HG02943 (cell line): Measurements from ENCODE around the gene FUT9.

Experiments used
- ATAC-seq: cut with Tn5 transposase; IDR thresholded peaks from one replicate; pipeline ENCODE4 v1.9.1; 2021; ENCODE audit warnings: mild to moderate bottlenecking, low read depth, moderate library complexity; ENCODE audit not compliant: unreplicated experiment

The FUT9 gene

DNA sequence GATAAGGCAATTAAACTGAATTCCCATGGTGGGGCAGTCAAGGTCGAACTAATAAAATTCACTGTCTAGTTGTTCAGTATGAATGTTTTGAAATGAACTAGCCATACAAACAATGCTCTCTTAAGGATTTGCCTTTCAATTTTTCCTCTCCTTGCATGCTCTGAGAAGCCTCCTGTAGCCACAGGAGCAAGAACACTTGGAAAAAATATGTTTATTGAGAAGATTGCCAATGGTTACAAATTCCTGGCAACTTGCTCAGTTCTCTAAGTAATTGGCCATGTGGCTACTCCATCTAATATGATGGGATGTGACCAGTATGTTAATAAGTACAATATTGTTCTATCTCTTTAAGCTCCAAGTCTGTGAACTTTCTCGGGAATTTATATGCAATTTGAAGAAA lies 49.4 kb downstream of the FUT9 start:
- ATAC-seq: no peak

DNA sequence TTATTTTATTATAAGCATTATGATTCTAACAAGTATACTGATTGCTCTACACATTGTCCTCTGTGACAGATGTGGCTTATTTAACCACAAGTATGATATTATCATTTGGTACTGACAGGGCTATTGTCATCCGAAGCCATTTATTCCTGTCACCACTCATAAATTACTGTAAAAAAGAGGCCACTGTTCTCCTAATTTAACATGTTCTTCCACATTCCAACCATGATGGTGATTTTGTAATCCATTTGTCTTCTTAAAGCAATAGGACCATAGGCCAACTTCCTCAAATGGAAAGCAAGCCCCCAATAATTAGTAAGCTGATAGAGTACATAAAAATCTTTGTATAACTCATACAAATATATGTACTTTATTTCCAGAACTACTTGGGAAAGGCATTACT lies 50.6 kb downstream of the FUT9 start:
- ATAC-seq: no peak

DNA sequence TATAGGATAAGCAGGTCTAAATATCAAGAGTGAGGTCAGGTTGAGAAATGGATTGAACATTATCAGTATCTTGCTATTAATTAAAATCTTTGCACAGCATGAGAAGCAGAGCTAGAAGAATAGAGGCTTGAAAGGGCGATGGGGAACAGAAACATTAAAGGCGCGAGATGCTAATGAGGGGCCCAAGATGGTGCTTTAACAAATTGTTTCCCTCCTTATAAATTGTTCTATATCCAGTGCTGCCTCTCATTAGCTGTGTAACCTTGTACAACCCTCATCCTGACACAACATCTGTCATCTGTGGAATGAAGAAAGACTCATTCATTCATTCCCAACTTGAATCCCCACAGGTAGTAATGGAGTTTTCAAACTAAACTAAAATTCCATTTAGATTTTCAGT lies 57.8 kb downstream of the FUT9 start:
- no peak for ATAC-seq

DNA sequence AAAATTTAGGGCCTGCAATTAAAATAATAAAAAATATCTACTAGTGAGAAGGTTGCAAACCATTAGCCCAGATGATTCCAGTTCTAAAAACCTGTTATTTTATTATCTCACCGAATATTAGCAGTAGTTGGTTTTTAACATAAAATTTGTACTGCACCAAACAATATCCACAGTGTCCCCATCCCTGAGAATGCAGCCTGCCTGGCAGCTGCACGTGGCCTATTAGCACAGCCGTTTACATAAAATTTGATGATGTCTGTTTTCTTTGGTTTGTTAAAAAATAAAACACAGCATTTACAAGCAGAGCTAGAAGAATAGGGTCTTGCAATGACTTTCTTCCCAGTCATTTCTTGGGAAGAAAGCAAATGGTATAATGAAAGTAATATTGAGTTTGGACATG lies 58.2 kb downstream of the FUT9 start:
- no peak for ATAC-seq

- no peak for ATAC-seq
Measured at GRCh38 chr6:96075826-96076225, 60.1 kb downstream of the FUT9 start.

DNA sequence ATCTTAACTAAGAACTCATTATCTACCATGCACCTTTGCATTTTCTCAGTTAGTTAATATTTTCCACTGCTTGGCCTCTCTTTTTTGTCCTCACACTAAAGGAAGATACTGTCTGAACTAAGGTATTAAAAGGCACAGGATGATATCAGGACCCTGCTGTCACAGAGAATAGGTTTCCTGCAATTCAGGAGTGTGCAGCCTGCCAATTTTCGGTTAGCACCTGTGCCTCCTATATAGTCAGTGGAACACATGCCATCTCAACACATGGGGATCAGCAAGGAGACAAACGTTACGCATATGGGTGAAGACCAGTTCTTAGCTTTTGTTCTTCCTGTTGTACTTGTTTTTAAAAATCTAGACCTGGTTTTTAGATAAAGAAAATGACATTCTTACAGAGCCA lies 71.0 kb downstream of the FUT9 start:
- no peak for ATAC-seq

DNA sequence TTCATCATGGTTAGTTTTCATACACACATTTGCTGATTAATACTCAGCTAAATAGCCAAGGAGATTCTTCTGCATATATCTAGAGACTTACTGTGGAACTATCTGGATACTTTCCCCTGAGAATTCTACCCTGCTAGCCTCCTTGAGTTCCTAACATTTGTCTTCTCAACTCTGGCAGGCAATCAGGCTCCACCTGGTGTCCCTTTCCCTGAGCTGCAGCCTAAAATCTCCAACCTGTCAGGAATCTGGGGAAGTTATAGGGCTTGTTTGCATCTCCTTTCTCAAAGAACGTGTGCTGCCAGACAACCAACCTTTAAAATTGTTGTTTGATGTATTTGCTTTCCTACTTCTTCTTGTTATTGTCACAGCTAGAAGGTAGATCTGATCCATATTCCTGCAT lies 73.4 kb downstream of the FUT9 start:
- ATAC-seq: no peak

DNA sequence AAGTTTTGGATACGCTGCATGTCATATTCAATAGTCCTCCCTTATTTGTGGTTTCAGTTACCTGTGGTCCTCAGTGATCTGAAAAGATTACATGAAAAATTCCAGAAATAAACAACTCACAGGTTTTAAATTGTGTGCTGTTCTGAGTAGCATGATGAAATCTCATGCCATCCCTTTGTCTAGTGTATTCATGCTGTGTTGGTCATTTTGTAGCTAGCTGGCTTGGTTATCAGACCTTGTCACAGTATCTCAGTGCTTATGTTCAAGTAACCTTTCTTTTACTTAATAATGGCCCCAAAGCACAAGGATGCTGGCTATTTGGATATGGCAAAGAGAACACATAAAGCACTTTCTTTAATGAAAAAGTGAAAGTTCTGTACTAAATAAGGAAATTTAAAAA lies 78.3 kb downstream of the FUT9 start:
- ATAC-seq: no peak

- no peak for ATAC-seq
Measured at GRCh38 chr6:96099069-96099468, 83.3 kb downstream of the FUT9 start.

GRCh38 chr6:96101564-96101963 lies 85.8 kb downstream of the FUT9 start:
- ATAC-seq: no peak

GRCh38 chr6:96104910-96105309 lies 89.1 kb downstream of the FUT9 start:
- no peak for ATAC-seq

- no peak for ATAC-seq
Measured at GRCh38 chr6:96110878-96111277, 95.1 kb downstream of the FUT9 start.

- no peak for ATAC-seq
Measured at GRCh38 chr6:96116674-96117073, 100.9 kb downstream of the FUT9 start.

DNA sequence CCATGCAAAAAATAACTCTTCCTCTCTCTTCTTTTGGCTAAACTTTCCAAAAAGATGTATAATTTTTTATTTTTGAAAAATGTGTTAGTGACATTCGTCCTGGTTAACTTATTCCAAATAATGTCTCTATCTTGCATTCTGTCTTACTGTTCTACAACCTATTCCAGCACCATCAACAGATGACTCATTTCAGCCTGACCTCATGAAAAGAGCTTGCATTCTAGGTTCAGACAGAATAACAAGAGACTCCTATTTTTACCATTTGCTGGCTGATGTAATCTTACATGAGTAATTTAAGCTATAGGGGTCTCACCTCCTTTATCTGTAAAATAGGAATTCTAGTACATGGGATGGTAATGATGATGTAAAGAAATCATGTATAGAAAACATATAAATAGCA lies 109.0 kb downstream of the FUT9 start:
- ATAC-seq: no peak

DNA sequence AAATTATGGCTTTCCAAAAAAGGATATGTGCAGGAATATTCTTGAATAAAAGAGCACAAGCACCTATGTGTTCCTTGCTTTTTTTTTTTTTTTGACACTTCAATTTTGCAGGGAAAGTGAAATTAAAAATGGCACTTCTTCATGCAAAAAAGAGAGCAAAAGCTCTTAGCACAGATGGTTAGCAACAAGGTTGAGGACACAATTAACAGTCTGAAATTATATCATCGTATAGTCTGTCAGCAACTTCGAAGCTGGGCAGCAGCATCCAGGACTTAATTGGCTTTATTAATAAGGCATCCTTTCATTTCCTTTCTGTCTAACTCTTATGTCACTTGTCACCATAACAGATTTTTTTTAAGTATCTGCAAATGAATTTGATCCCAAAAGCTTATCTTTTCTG lies 122.6 kb downstream of the FUT9 start:
- ATAC-seq: no peak

GRCh38 chr6:96142142-96142541 lies 126.4 kb downstream of the FUT9 start:
- ATAC-seq: no peak

- no peak for ATAC-seq
Measured at GRCh38 chr6:96150431-96150830, 134.7 kb downstream of the FUT9 start.

- no peak for ATAC-seq
Measured at GRCh38 chr6:96151707-96152106, 135.9 kb downstream of the FUT9 start.

DNA sequence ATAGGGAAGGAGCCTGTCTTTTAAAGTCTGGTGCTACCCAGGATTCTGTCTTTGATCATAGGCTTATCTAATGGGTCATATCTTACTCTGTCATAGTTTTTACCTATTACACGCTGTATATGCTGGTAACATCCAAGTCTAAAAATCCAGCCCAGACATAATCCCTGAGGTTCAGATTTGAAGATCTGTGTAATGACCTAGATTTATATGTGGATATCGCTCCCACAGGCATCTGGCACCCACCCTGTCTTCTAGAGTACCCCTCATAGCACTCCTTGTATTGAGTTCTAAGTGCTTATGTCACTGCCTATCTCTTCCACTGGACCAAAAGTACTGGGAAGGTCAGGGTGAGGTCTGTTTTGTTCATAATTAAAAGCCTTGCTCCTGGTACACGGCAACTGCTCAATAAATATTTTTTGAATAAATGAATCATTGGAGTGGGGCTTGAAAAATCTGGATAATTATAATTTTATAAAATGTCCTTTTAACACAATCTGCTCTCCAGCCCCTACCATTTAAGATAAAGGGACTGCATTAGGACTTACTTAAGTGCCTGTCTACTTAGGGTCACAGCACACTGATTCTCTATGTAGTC lies 136.4 kb downstream of the FUT9 start:
- ATAC-seq: no peak

DNA sequence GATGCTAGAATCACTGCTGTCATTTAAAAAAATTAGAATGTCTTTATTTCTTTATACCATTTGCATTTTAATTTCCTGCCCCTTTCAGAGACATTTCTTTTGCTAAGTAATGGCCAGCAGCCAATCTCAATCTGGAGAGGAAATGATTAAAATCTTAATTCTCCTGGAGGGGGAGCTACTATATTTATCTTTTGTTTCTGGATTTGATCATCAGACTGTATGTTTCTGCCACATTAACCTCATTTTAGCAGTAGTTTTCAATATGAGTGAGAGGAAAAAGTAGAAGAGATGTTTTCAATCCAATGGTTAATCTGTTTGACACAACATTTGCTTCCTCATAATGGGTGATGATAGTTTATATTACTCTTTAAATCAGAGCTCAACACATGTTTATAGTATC lies 138.0 kb downstream of the FUT9 start:
- ATAC-seq: no peak

GRCh38 chr6:96156425-96156824 lies 140.7 kb downstream of the FUT9 start:
- no peak for ATAC-seq

DNA sequence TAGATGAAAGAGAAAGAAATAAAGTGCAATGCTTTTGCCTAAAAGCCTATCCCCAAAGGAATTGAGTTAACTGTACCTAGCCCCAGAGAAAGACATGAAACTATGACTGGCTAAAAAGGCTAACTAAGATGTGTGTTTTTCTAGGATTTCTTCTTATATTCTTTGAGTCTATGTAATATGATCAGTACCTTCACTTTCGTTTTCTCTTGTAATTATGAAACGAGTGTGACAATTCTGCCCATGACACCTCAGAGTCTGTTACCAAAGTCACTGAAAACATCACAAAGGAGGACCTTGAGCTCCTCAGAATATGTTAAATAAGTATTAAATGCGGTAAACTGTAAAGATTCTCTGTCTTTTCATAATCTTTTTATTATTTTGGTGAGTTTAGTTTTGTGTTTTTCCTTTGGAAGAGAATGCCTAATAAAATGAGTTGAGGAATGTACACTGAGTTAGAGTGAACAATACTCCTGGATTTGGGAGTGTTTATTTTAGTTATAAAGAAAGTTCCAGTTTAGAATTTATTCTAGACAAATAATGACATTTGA lies 141.3 kb downstream of the FUT9 start:
- peak; percentile 88 for ATAC-seq

- ATAC-seq: no peak
Measured at GRCh38 chr6:96162711-96163120, 146.9 kb downstream of the FUT9 start.
